Stimulated activated CD8-positive, alpha-beta memory T cell treated with anti-CD3 and anti-CD28 coated beads, Interleukin-4, amount 100 ng/mL, for 4 hours (primary cell): ENCODE results near the gene FARS2.

Experiments
- DNase-seq, 2 donors: peaks; one replicate each; pipeline ENCODE4 v3.0.0-alpha.2; 2020; ENCODE audit warnings: low read depth in 2 of 2, low spot score in 1 of 2

The FARS2 gene

GRCh38 chr6:5366941-5367340 lies 105.6 kb downstream of the FARS2 start:
- no peak for DNase-seq

- DNase-seq, result no peak
These were observed 106.2 kb downstream of the FARS2 start for GRCh38 chr6:5367510-5367909.

GRCh38 chr6:5373430-5373829 lies 112.1 kb downstream of the FARS2 start:
- no peak for DNase-seq

DNA sequence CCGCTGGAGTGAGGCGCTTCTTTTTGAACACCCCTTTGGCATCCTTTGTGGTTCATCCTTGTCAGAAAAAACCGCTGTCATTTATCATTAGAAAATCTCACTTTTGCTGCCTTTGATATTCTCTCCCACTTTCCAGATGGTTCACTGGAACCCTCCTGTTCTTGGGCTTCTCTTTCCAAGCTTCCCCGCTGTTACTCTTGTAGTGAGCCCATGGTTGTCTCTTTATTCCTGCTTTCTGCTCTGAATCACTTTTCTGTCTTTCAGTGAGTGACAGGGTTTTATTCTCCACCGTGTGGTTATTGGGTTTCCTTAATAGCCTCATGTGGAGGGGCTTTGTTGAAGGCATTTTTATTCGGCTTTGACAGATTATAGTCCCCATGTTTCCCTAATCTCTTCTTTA lies 117.0 kb downstream of the FARS2 start:
- no peak for DNase-seq

DNA sequence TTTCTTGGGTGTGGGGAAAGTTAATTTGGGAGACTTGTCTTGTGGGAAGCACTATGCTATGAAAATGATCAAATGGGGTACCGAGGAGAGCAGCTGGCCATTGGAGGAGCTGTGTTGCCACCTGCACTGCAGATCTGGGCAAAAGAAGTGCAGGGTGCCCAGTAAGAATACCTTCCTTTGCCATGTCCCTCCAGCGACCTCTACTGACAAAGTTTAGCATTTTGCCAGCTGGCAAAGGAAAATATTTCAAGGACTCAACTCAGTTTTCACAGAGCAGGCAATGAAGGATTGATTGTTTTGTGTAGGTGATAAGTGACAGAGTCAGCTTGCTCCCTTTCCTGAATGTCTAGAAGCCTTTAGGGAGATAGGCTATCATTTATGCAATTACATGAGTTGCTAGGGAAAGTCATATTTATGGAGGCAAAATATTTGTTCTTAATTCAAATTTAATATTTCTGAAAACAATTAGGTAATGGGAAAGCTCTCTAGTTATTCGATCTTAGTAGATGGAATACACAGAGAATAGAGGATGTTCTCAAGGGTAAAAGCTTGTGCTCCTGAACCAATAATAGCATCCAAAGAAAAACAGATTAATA lies 118.4 kb downstream of the FARS2 start:
- DNase-seq, result no peak

DNA sequence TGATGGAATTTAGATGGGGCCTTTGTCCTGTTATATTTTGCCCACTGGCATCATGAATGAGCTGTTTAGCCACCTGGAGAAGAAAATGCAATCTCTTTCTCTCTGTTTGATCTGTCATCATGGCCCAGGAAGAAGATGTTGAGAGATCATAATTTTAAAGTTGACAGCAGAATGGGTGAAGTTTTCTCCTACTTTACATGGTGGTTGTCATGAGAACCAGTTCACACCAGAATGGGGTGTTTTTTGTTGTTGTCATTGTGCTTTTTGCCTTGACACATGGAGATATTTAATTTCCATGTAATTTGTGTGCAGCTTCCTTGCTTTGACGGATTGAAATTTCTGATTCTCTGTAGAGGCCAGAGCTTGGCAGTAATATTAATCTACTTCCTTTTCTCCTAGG lies 122.5 kb downstream of the FARS2 start:
- no peak for DNase-seq

DNA sequence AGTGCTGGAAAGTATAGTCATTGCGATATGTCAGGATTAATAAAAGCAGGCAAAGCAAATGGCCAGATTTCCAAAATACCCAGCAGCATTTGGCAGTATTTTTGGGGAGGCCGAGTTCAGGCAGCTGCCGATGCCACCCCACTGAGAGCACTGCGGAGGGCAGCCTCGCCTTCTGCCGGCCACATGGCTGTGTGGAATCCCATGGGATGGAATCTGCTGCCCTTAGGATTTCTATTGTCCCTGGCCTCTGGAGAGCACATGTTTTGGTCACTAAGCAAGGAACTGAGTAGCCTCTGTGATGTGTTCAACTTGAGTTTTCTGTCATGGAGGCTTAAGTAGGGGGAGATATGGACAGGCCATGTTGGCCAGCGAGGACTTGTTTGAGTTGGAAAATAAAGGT lies 123.0 kb downstream of the FARS2 start:
- no peak for DNase-seq

GRCh38 chr6:5388326-5388725 lies 127.0 kb downstream of the FARS2 start:
- no peak for DNase-seq

DNA sequence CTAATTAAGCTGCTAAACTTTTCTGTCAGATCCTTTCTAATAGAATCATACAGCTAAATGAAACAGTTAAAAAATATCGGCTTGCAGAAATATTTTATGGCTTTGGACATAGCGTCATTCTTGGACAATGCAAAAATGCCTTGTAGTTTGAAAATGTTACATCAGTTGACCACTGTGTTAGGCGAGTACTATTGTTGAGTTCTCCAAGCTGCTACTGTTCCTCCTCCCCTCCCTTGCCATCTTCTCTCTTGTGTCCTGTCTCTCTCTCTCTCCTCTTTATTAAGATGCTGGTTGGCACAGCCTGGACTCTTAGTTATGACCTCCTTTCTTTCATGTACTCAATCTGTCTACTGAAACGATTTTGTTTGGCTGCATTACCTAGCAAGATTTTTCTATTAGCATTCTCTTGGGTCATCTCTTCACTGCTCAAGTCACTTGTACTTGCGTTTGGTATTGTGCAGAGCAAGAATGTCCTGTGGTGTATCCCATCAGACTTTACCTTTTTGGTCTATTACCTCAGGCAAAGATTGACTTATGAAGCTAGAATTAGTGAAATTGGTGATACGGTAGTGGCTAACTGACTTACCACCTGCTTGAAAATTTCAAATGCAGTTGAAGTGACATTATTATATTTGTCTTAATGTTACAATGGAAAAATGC lies 127.9 kb downstream of the FARS2 start:
- no peak for DNase-seq

- DNase-seq, result no peak
These were observed 128.9 kb downstream of the FARS2 start for GRCh38 chr6:5390177-5390576.

- DNase-seq, result no peak
These were observed 133.0 kb downstream of the FARS2 start for GRCh38 chr6:5394280-5394679.

GRCh38 chr6:5395719-5396118 lies 134.4 kb downstream of the FARS2 start:
- no peak for DNase-seq

GRCh38 chr6:5398530-5398929 lies 137.2 kb downstream of the FARS2 start:
- DNase-seq, result no peak

DNA sequence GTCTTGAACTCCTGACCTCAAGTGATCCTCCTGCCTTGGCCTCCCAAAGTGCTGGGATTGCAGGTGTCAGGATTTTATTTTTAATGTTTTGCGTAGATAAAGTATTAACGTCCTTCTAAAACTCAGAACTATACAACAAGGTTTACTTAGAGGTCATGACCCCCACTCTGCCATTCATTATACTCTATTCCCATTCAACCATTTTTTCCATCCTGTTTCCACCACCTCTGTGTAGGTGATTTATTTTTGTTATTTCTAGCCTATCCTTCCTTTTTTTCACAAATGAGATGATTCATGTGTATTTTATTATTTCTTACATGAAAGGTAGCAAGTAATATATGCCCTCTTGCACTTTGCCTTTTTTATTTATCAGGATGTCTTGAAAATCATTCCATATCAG lies 138.1 kb downstream of the FARS2 start:
- DNase-seq, result no peak

DNA sequence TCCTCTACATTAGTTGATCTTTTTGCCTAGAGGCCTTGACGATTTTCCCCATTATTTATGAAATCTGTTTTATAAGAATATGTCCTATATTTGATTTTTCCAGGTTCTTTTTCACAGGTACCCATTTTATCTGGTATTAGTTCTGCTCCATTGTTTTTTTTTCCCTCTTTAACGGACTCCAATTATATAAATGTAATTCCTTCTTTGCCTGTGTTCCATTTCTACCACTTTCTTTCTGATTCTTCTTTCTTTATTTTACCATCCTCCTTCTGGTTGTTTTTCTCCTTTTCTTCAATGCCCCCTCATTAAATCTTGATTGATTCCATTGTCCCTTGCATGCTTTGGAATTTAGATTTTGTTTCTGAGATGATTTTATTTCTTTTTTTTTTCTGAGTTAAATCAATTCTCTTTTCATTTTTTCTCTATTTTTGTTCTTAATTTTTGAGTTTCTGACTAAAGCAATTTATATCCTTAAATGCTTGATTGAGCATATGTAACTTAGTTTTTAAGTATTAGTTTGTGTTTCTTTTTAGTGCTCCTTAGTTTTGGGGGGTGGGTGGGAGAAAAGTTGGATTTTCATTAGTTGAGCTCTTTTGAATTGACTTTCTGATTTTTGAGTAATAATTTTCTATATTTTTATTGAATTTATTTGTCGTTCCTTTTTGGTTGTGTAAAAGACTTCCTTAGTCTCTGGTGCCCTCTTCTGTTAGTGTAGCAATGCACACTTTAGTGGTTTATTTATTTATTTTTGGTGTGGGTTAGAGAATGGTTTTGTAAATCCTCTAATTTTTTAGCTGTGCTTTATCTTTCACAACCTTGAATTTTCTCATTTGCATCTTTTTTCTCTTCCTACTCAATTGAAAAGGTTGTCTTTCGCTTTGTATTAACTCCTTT lies 140.8 kb downstream of the FARS2 start:
- no peak for DNase-seq

DNA sequence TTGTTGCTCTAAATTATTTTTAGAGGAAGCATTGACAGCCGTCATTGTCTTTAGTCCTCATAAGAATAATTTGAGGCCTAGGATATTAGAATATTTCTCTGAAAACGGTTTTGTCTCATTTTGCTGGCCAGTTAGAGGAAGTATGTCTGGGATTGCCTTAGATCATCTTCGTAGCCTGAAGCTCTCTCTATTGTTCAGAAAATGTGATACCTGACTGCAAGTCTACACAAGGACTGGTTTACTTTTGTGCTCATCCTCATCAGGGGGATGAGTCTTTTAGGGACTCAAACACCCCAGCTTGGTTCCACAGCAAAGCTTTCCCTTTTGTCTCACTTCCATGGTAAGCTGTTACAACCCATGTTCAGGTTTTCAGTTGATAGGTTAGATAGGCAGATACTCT lies 141.8 kb downstream of the FARS2 start:
- DNase-seq, result no peak

- no peak for DNase-seq
These were observed 142.3 kb downstream of the FARS2 start for GRCh38 chr6:5403609-5404008.

DNA sequence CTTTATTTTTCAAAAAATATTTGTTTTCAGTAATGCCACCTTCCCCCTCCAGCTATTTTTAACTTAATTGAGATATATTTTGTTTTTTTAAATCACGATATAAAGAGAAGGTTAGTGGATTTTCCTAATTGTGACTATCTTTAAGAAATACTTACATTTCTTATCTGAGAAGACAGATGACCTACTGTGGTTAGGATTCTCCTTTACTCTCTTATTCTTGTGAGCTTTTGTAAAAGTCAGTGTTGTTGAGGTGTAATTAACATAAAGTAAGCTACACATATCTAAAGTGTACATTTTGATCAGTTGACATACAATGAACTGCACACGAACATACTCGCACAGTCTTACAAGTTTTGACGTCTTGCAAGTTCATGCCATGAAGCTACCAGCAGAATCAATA lies 144.7 kb downstream of the FARS2 start:
- no peak for DNase-seq

DNA sequence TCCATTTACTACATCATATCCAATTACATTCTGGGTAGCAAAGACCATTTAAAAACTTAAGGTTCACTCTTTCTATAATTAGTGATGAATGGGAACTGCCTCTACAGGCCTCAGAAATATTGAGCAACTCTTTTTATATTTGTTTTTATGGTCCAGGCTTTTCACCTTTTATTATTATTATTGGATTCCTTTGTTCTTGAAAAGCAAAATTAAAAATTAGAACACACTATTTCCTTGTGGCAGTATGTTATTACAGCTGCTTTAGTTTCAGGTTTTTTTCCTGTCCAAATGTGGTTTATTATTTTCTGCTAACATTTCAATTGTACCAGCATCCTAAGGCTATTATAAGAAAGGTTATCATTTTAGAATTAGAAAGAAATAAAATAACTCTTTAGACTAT lies 150.1 kb downstream of the FARS2 start:
- DNase-seq, result no peak

- no peak for DNase-seq
These were observed 150.7 kb downstream of the FARS2 start for GRCh38 chr6:5412017-5412416.

GRCh38 chr6:5412663-5413062 lies 151.3 kb downstream of the FARS2 start:
- DNase-seq, result no peak

DNA sequence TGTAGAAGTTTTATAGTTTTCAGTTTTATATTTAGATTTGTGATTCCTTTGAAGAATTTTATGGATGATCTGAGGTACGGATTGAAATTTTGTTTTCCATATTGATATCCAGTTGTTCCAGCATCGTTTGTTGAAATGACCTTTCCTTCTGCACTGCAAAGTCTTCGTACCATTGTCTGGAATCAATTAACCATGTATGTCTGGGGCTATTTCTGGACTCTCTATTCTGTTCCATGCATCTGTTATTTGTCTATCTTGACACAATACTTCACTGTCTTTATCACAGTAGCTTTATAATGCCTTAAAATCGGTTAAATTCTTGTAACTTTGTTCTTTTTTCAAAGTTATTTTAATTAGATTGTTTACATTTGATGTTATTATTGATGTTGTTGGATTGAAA lies 154.9 kb downstream of the FARS2 start:
- no peak for DNase-seq
